Bronchial epithelial cell (primary cell): ENCODE measurements around the gene MITF. TPM values are rescaled to one million over a fixed set of nuclear protein-coding genes. Genes with fewer than 3 reads are reported as not detected.

Experiments
- DNase-seq: peaks from one replicate; pipeline ENCODE4 v3.0.0-alpha.2; 2010; ENCODE audit warnings: low read depth
- FAIRE-seq: peaks from 2 replicates; lab custom pipeline; 2011; peaks lifted over from hg19 to GRCh38; lab: Jason Lieb, UNC
- H3K27me3 ChIP-seq: 2 replicates; pipeline ENCODE4 v1.5.1; 2011; ENCODE audit warnings: low read length; ENCODE audit not compliant: control insufficient read depth, insufficient read depth
- H3K36me3 ChIP-seq: 2 replicates; pipeline ENCODE4 v1.5.1; 2011; ENCODE audit warnings: low read length; ENCODE audit not compliant: control insufficient read depth, insufficient read depth
- H3K4me3 ChIP-seq: 2 replicates; pipeline ENCODE4 v1.5.1; 2011; ENCODE audit warnings: mild to moderate bottlenecking, low read depth, low read length, control low read depth
- CTCF ChIP-seq: IDR thresholded peaks from 2 replicates; pipeline ENCODE4 v1.5.1; 2011; ENCODE audit warnings: mild to moderate bottlenecking, moderate library complexity, low read length, control low read depth, inconsistent platforms; ENCODE audit not compliant: insufficient read depth, severe bottlenecking
- total RNA-seq: library from RNA; depleted of rRNA; stranded (reverse); fragments of >200 nt; gene quantifications from 2 replicates; pipeline ENCODE4 v1.2.1, GENCODE V29; 2014

Gene MITF
- total RNA-seq, 1 donor from 2014 or later: 1.6 TPM

DNA sequence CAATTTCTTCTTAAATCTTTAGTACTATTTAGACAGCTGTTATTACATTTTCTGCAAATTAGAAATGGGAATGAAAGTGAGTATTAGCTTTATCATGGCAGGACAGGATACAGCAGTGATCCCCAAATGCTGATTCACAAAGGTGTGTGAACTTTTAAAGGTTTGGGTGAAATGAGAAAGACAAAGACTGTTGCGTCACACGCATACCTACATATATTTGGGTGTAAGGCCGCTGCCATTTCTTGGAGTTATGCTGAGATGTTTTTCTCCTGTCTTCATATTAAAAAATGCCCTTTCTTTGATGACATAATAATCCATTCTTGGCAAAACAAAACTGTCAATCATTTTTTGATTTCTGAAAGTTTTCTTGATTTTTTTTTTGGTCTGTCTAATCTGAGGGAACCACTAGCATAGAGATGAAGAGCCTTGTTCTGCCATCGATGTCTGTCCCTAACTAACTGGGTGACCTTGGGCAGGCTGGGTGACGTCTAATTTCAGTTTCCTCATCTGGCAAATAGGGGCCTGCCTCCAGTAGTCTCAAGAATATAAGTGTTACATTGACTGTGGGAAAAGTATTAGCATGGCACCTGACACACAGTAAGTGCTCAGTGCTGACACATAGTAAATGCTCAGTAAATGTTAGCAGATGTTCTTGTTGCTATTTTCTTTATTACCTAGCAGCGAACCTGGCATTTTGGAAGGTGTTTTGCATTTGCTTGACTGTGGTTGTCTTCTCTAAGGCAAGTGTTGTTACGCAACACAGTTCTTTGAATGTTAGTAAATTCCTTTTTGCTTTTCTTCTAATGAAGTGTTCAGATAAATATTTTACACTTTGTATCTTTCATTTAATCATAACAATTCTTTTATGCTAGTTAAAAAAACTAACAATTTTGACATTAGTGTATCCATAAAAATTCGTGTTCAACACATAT, 5.0 kb downstream of the MITF start:
- Histone ChIP-seq H3K36me3 (no peaks in the 10 kb centered on the region), H3K27me3 (no peaks in the 10 kb centered on the region), H3K4me3 (no peak overlapping the region)
- no peak for FAIRE-seq
- no peak for TF ChIP-seq CTCF
- DNase-seq: no peak

DNA sequence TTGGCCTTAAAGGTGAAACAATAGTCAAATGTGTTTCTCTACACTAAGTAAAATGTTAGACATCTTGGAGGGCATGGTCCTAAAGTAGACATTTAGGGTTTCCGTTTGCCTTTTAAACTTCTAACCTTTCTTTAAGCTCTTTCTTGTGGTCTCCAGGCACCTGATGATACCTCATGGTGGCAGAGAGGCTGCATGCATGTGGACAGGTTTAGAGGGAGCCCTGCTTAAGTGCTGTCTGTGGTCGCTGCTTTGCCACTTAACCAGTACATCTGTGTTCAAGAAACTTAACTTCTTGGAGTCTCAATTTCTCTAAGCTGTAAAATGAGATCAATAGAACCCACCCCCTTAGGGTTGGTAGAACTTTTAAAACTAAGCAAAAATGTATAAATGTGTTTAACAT, 6.2 kb downstream of the MITF start:
- DNase-seq (no peak), FAIRE-seq (no peak)
- Histone ChIP-seq H3K27me3 (no peaks in the 10 kb centered on the region), H3K36me3 (no peaks in the 10 kb centered on the region), H3K4me3 (no peak overlapping the region)
- no peak for TF ChIP-seq CTCF

- Histone ChIP-seq H3K27me3 (no peaks in the 10 kb centered on the region), H3K4me3 (no peak overlapping the region), H3K36me3 (no peaks in the 10 kb centered on the region)
- FAIRE-seq (no peak), DNase-seq (no peak)
- no peak for TF ChIP-seq CTCF
Observed at GRCh38 chr3:69746119-69746518, 6.9 kb downstream of the MITF start.

GRCh38 chr3:69747511-69748258, 8.4 kb downstream of the MITF start:
- FAIRE-seq (no peak), DNase-seq (no peak)
- Histone ChIP-seq H3K27me3 (no peaks in the 10 kb centered on the region), H3K36me3 (no peaks in the 10 kb centered on the region), H3K4me3 (no peak overlapping the region)
- no peak for TF ChIP-seq CTCF

DNA sequence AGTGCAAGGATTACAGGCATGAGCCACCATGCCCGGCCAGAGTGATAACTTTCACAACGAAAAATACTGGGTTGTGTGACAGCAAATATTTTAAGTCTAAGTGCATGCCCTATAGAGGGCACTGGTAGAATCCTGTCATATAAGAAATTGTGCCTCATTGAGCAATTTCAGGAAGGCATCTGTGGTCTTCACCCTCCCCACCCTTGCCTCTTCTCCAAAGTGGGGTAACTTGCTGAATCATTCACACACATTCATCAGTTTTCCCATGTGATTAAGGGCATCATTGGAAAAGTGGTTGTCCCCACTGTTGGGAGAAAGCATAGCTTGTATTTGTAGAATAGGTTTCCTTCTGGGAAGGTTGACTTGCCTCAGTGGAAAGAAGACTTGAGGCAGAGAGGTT, 9.2 kb downstream of the MITF start:
- no peaks in the 10 kb centered on the region for H3K27me3 ChIP-seq
- FAIRE-seq: no peak
- TF ChIP-seq CTCF: no peak
- DNase-seq: no peak
- H3K36me3 ChIP-seq: no peaks in the 10 kb centered on the region
- no peak overlapping the region for H3K4me3 ChIP-seq
